ENCODE measurements around the gene TRPV5. TPM values are rescaled to one million over a fixed set of nuclear protein-coding genes. Genes with fewer than 3 reads are reported as not detected.
"Not testable (repeated sequence)": the region's sequence is repeated elsewhere in the genome, so short reads cannot be mapped to it uniquely, and the experiment has no call there.

TRPV5 gene
- not detected for total RNA-seq

GRCh38 chr7:142933624-142934023, at the start of gene TRPV5:
Gene TRPV5 (minus strand): TSS chr7:142933746. CDS start chr7:142933459, 287 bp downstream.
- 65% methylated on average over 4 of the region's 4 CpGs for WGBS
- H3K27me3 ChIP-seq, result no peaks in the 10 kb centered on the region
- H3K9me3 ChIP-seq, result no peaks in the 10 kb centered on the region
- no peak within 1 kb of the TSS for H3K27ac ChIP-seq
- peak in 1 of 2 donors; percentile 34 for DNase-seq (ENCODE audit: low spot score in 2 of 2)
- no peaks in the 10 kb centered on the region for H3K36me3 ChIP-seq
- no peak for TF ChIP-seq POLR2AphosphoS5 (IDR thresholded peaks at IDR 0.05)
- no peak for TF ChIP-seq CTCF (IDR thresholded peaks at IDR 0.05)
- no peak for TF ChIP-seq POLR2A (IDR thresholded peaks at IDR 0.05)
- TF ChIP-seq EP300 (IDR thresholded peaks at IDR 0.05), result no peak
- no peaks in the 10 kb centered on the region for H3K4me1 ChIP-seq
- no peak within 1 kb of the TSS for H3K4me3 ChIP-seq

GRCh38 chr7:142978402-142978801, 44.9 kb upstream of the TRPV5 start:
- 80% methylated on average over 4 of the region's 4 CpGs for WGBS
- not testable (repeated sequence) for H3K4me3 ChIP-seq; H3K9me3 ChIP-seq; H3K27me3 ChIP-seq; H3K36me3 ChIP-seq; H3K4me1 ChIP-seq; DNase-seq (ENCODE audit: low spot score in 2 of 2); H3K27ac ChIP-seq

GRCh38 chr7:142974626-142975025, 41.1 kb upstream of the TRPV5 start:
- H3K9me3 ChIP-seq, result no peaks in the 10 kb centered on the region
- no peaks in the 10 kb centered on the region for H3K4me1 ChIP-seq
- no peak overlapping the region for H3K4me3 ChIP-seq
- TF ChIP-seq POLR2AphosphoS5 (IDR thresholded peaks at IDR 0.05) (no peak), EP300 (IDR thresholded peaks at IDR 0.05) (no peak), CTCF (IDR thresholded peaks at IDR 0.05) (no peak), POLR2A (IDR thresholded peaks at IDR 0.05) (no peak)
- H3K36me3 ChIP-seq, result no peaks in the 10 kb centered on the region
- 67% methylated on average over 3 of the region's 3 CpGs for WGBS
- DNase-seq (ENCODE audit: low spot score in 2 of 2), result no peak
- H3K27ac ChIP-seq, result no peak overlapping the region
- no peaks in the 10 kb centered on the region for H3K27me3 ChIP-seq

GRCh38 chr7:142969183-142969582, 35.6 kb upstream of the TRPV5 start:
- Histone ChIP-seq H3K36me3 (no peaks in the 10 kb centered on the region), H3K27ac (no peak overlapping the region), H3K4me3 (no peak overlapping the region), H3K9me3 (no peaks in the 10 kb centered on the region), H3K27me3 (peaks cover 2% of the 10 kb centered on the region), H3K4me1 (no peaks in the 10 kb centered on the region)
- WGBS, result 45% methylated on average over 4 of the region's 4 CpGs
- DNase-seq (ENCODE audit: low spot score in 2 of 2), result no peak
- TF ChIP-seq POLR2A (IDR thresholded peaks at IDR 0.05) (no peak), POLR2AphosphoS5 (IDR thresholded peaks at IDR 0.05) (no peak), EP300 (IDR thresholded peaks at IDR 0.05) (no peak), CTCF (IDR thresholded peaks at IDR 0.05) (no peak)

GRCh38 chr7:142968229-142968628, 34.7 kb upstream of the TRPV5 start:
- H3K9me3 ChIP-seq, result no peaks in the 10 kb centered on the region
- TF ChIP-seq CTCF (IDR thresholded peaks at IDR 0.05) (no peak), EP300 (IDR thresholded peaks at IDR 0.05) (no peak), POLR2AphosphoS5 (IDR thresholded peaks at IDR 0.05) (no peak), POLR2A (IDR thresholded peaks at IDR 0.05) (no peak)
- H3K4me3 ChIP-seq, result no peak overlapping the region
- 84% methylated on average over 4 of the region's 4 CpGs for WGBS
- no peaks in the 10 kb centered on the region for H3K4me1 ChIP-seq
- H3K27me3 ChIP-seq, result peaks cover 2% of the 10 kb centered on the region
- no peak for DNase-seq (ENCODE audit: low spot score in 2 of 2)
- no peak overlapping the region for H3K27ac ChIP-seq
- no peaks in the 10 kb centered on the region for H3K36me3 ChIP-seq
